SK-N-SH (cell line): ENCODE data around the gene FAM200A. TPM values are rescaled to one million over a fixed set of nuclear protein-coding genes. Genes with fewer than 3 reads are reported as not detected.

Experiments used
- CTCF ChIA-PET: fragments of 300-600, 350-600 bp; formaldehyde crosslinking; extraction: SDS; loops from one replicate; lab custom pipeline; 2021; lab: Yijun Ruan, JAX
- POLR2A ChIA-PET: fragments of 350-600 bp; sonication (Branson Sonifier 250); formaldehyde crosslinking; extraction: SDS; loops from one replicate; lab custom pipeline; 2020; ENCODE audit warnings: antibody characterized with exemption, inconsistent platforms; lab: Yijun Ruan, JAX
- DNase-seq: peaks from one replicate; pipeline ENCODE4 v3.0.0; 2012
- H2AFZ ChIP-seq: fragments of 200-600 bp; sonication (generic); 2 replicates; pipeline ENCODE4 v1.8.1; 2016; ENCODE audit warnings: antibody characterized with exemption, mild to moderate bottlenecking, low read depth
- H3F3A ChIP-seq: fragments of 200-600 bp; sonication (generic); replicated peaks from 2 replicates; pipeline ENCODE3; 2016; ENCODE audit warnings: antibody characterized with exemption, mild to moderate bottlenecking; ENCODE audit not compliant: insufficient read depth
- H3K27ac ChIP-seq, 2 experiments: fragments of 200-500 bp in 1 of 2; fragments of 200-600 bp in 1 of 2; sonication (Bioruptor generic) in 1 of 2; sonication (generic), shearing (Covaris generic) in 1 of 2; 2 replicates each; pipeline versions ENCODE4 v1.5.1 to v1.6.1; 2014 to 2016; ENCODE audit warnings: low read depth in 2 of 2, inconsistent platforms in 1 of 2, low read length in 1 of 2, mild to moderate bottlenecking in 1 of 2, mixed read lengths in 1 of 2
- H3K27me3 ChIP-seq: fragments of 200-600 bp; sonication (generic), shearing (Covaris generic); 2 replicates; pipeline ENCODE4 v1.6.1; 2016; ENCODE audit warnings: mixed run types; ENCODE audit not compliant: insufficient read depth
- H3K36me3 ChIP-seq, 2 experiments: fragments of 200-500 bp in 1 of 2; fragments of 200-600 bp in 1 of 2; sonication (Bioruptor generic) in 1 of 2; sonication (generic) in 1 of 2; replicated peaks in 1 of 2; 2 replicates each; pipeline versions ENCODE3 to v1.5.1; 2014 to 2016; ENCODE audit warnings: low read length in 1 of 2, mild to moderate bottlenecking in 1 of 2; ENCODE audit not compliant: insufficient read depth in 2 of 2, control insufficient read depth in 1 of 2
- H3K4me1 ChIP-seq, 2 experiments: fragments of 200-500 bp in 1 of 2; fragments of 200-600 bp in 1 of 2; sonication (Bioruptor generic) in 1 of 2; sonication (generic), shearing (Covaris generic) in 1 of 2; 2 replicates each; pipeline versions ENCODE4 v1.5.1 to v1.6.1; 2014 to 2016; ENCODE audit warnings: low read depth in 1 of 2, low read length in 1 of 2, mixed run types in 1 of 2; ENCODE audit not compliant: insufficient read depth in 2 of 2, control insufficient read depth in 1 of 2
- H3K4me2 ChIP-seq: fragments of 200-600 bp; sonication (generic), shearing (Covaris generic); 2 replicates; pipeline ENCODE4 v1.6.1; 2017; ENCODE audit warnings: mixed run types
- H3K4me3 ChIP-seq, 2 experiments: fragments of 200-500 bp in 1 of 2; fragments of 200-600 bp in 1 of 2; sonication (Bioruptor generic) in 1 of 2; sonication (generic), shearing (Covaris generic) in 1 of 2; 2 replicates each; pipeline versions ENCODE4 v1.5.1 to v1.8.1; 2014 to 2016; ENCODE audit warnings: low read depth in 2 of 2, inconsistent platforms in 1 of 2, low read length in 1 of 2, mild to moderate bottlenecking in 1 of 2, mixed read lengths in 1 of 2, moderate library complexity in 1 of 2
- H3K79me2 ChIP-seq: fragments of 200-600 bp; sonication (generic); 2 replicates; pipeline ENCODE4 v1.8.1; 2017; ENCODE audit warnings: mild to moderate bottlenecking; ENCODE audit not compliant: insufficient read depth
- H3K9ac ChIP-seq: fragments of 200-600 bp; sonication (generic); 2 replicates; pipeline ENCODE4 v1.6.1; 2017; ENCODE audit warnings: mixed run types
- H3K9me2 ChIP-seq: fragments of 200-600 bp; sonication (generic); 2 replicates; pipeline ENCODE4 v1.6.1; 2017; ENCODE audit warnings: mixed run types
- H3K9me3 ChIP-seq: fragments of 200-600 bp; sonication (generic); 2 replicates; pipeline ENCODE4 v1.6.1; 2017; ENCODE audit warnings: mixed run types, mild to moderate bottlenecking, moderate library complexity
- H4K20me1 ChIP-seq: fragments of 200-600 bp; sonication (generic); 2 replicates; pipeline ENCODE4 v1.6.1; 2017; ENCODE audit warnings: mild to moderate bottlenecking, mixed run types; ENCODE audit not compliant: insufficient read depth
- FOSL2 ChIP-seq: IDR thresholded peaks from 2 replicates; pipeline ENCODE4 v1.4.0; 2012; ENCODE audit warnings: low read depth, mild to moderate bottlenecking, moderate library complexity, borderline replicate concordance
- FOXJ3 ChIP-seq: sonication (generic); formaldehyde crosslinking; IDR thresholded peaks from 2 replicates; pipeline ENCODE4 v1.5.1; 2020; ENCODE audit warnings: mild to moderate bottlenecking, missing genetic modification reagents
- GABPA ChIP-seq: IDR thresholded peaks from 2 replicates; pipeline ENCODE4 v1.4.0; 2012; ENCODE audit warnings: low read depth, mild to moderate bottlenecking
- MEF2A ChIP-seq: IDR thresholded peaks from 2 replicates; pipeline ENCODE4 v1.4.0; 2012; ENCODE audit warnings: low read depth, borderline replicate concordance
- NRF1 ChIP-seq: IDR thresholded peaks from 2 replicates; pipeline ENCODE4 v1.6.1; 2012; ENCODE audit warnings: low read depth, mild to moderate bottlenecking, low read length
- RAD21 ChIP-seq: IDR thresholded peaks from 2 replicates; pipeline ENCODE4 v1.6.1; 2012; ENCODE audit warnings: mild to moderate bottlenecking, low read length
- RCOR1 ChIP-seq: fragments of 150-350 bp; IDR thresholded peaks from 2 replicates; pipeline ENCODE4 v1.6.1; 2017; ENCODE audit warnings: antibody characterized with exemption, low read length
- RFX5 ChIP-seq: IDR thresholded peaks from 2 replicates; pipeline ENCODE4 v1.6.1; 2012; ENCODE audit warnings: mild to moderate bottlenecking, improper control_type of control experiment, low read length
- SIN3A ChIP-seq: IDR thresholded peaks from 2 replicates; pipeline ENCODE4 v1.6.1; 2012; ENCODE audit warnings: low read depth, mild to moderate bottlenecking, low read length, moderate library complexity, borderline replicate concordance
- TAF1 ChIP-seq: IDR thresholded peaks from 2 replicates; pipeline ENCODE4 v1.6.1; 2012; ENCODE audit warnings: low read depth, mild to moderate bottlenecking, low read length, moderate library complexity, borderline replicate concordance
- TCF12 ChIP-seq: IDR thresholded peaks from 2 replicates; pipeline ENCODE4 v1.4.0; 2012
- TEAD4 ChIP-seq: IDR thresholded peaks from 2 replicates; pipeline ENCODE4 v1.4.0; 2012; ENCODE audit warnings: mild to moderate bottlenecking, borderline replicate concordance; ENCODE audit not compliant: insufficient read depth
- WGBS: methylation state at CpG from one replicate; pipeline ENCODE4 v1.1.6; 2017; ENCODE audit warnings: low lambda C conversion rate; 5-methylcytosine and 5-hydroxymethylcytosine counted together
- polyA plus RNA-seq, 3 experiments: library from polyadenylated mRNA; depleted of rRNA; stranded (reverse); fragments of >200 nt; gene quantifications; 2 replicates each; pipeline ENCODE4 v1.2.3, GENCODE V29; 2012
- TF ChIP-seq, protein P1 (sequence below): fragments of 200-600 bp; sonication (generic); IDR thresholded peaks from 2 replicates; pipeline ENCODE4 v1.6.1; 2017; ENCODE audit warnings: antibody characterized with exemption, mild to moderate bottlenecking, moderate library complexity
- TF ChIP-seq, protein P2 (sequence below): IDR thresholded peaks from 2 replicates; pipeline ENCODE4 v1.6.1; 2012; ENCODE audit warnings: mild to moderate bottlenecking, low read depth, low read length, moderate library complexity
- TF ChIP-seq, protein P3 (sequence below): IDR thresholded peaks from 2 replicates; pipeline ENCODE4; 2012
- TF ChIP-seq, protein P4 (sequence below): IDR thresholded peaks from 2 replicates; pipeline ENCODE4 v1.4.0; 2012; ENCODE audit warnings: low read depth, borderline replicate concordance

The FAM200A gene
- polyA plus RNA-seq, 1 of the 3 experiments (the other 2 are of a cell fraction) = 6.2 TPM

DNA sequence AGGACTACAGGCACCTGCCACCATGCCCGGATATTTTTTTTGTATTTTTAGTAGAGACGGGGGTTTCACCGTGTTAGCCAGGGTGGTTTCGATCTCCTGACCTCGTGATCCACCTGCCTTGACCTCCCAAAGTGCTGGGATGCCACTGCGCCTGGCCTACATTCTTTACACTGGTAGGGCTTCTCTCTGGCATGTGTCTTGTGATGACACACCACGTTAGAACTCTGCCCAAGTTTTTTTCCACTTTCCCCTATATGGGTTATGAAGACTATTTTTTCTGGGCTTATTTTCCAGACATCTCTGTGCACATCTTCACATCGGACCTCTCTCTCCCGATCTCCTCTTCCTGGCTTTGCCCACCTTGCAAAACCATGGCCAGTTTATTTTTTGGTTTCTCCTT lies 10.7 kb downstream of the FAM200A start:
- no peaks in the 10 kb centered on the region for H3K4me1 ChIP-seq
- H3F3A ChIP-seq = peaks cover 8% of the 10 kb centered on the region
- H3K27ac ChIP-seq = no peak overlapping the region
- H4K20me1 ChIP-seq = no peaks in the 10 kb centered on the region
- H3K27me3 ChIP-seq = no peaks in the 10 kb centered on the region
- no peak overlapping the region for H2AFZ ChIP-seq
- H3K79me2 ChIP-seq = no peaks in the 10 kb centered on the region
- no peak overlapping the region for H3K9ac ChIP-seq
- no peak for TF ChIP-seq RAD21
- TF ChIP-seq RFX5 = no peak
- TF ChIP-seq RCOR1 = no peak
- no peak for TF ChIP-seq TCF12
- TF ChIP-seq FOSL2 = no peak
- TF ChIP-seq, protein P1, sequence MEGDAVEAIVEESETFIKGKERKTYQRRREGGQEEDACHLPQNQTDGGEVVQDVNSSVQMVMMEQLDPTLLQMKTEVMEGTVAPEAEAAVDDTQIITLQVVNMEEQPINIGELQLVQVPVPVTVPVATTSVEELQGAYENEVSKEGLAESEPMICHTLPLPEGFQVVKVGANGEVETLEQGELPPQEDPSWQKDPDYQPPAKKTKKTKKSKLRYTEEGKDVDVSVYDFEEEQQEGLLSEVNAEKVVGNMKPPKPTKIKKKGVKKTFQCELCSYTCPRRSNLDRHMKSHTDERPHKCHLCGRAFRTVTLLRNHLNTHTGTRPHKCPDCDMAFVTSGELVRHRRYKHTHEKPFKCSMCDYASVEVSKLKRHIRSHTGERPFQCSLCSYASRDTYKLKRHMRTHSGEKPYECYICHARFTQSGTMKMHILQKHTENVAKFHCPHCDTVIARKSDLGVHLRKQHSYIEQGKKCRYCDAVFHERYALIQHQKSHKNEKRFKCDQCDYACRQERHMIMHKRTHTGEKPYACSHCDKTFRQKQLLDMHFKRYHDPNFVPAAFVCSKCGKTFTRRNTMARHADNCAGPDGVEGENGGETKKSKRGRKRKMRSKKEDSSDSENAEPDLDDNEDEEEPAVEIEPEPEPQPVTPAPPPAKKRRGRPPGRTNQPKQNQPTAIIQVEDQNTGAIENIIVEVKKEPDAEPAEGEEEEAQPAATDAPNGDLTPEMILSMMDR = no peak
- no peak for TF ChIP-seq TAF1
- H3K9me3 ChIP-seq = no peaks in the 10 kb centered on the region; the same call in 1 of the 2 replicates
- no peak overlapping the region for H3K4me3 ChIP-seq
- DNase-seq = no peak
- no peaks in the 10 kb centered on the region for H3K9me2 ChIP-seq
- ChIA-PET POLR2A (no interaction called here), CTCF (interaction anchor here (1.1 kb wide), 1 partner anchor 16 kb away, joined by 3 read pairs; no protein-coding TSS in a partner anchor)
- no peak overlapping the region for H3K4me2 ChIP-seq
- WGBS = 76% methylated on average over 9 of the region's 9 CpGs
- H3K36me3 ChIP-seq = peaks cover 0 to 28% of the 10 kb centered on the region in 2 experiments

DNA sequence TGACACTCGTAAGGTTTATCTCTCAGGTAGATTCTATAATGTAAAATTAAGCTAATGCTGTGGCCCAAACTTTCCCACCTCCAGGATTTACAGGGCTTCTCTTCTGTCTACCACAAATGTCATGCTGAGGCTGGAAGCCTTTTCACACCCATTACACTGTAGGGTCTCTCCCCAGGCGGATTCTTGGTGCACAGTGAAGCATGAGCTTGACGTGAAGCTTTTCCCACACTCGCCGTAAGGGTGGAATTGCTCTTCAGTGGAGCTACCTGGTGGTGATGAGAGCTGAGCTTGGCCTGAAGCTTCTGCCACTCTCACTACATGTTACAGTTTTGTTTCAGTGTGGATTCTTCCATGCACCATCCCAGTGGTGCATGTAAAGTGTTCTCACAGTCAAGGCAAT lies 11.4 kb downstream of the FAM200A start:
- Histone ChIP-seq H3K79me2 (no peaks in the 10 kb centered on the region), H2AFZ (no peak overlapping the region), H3K9me2 (no peaks in the 10 kb centered on the region), H3K9me3 (no peaks in the 10 kb centered on the region; the same call in 1 of the 2 replicates), H3K4me3 (no peak overlapping the region), H3K4me1 (no peaks in the 10 kb centered on the region), H3K27ac (no peak overlapping the region), H3K36me3 (peaks cover 0 to 23% of the 10 kb centered on the region in 2 experiments), H3K4me2 (no peak overlapping the region), H3F3A (peaks cover 8% of the 10 kb centered on the region), H4K20me1 (no peaks in the 10 kb centered on the region), H3K27me3 (no peaks in the 10 kb centered on the region), H3K9ac (no peak overlapping the region)
- 81% methylated on average over 5 of the region's 5 CpGs for WGBS
- TF ChIP-seq, protein P2, sequence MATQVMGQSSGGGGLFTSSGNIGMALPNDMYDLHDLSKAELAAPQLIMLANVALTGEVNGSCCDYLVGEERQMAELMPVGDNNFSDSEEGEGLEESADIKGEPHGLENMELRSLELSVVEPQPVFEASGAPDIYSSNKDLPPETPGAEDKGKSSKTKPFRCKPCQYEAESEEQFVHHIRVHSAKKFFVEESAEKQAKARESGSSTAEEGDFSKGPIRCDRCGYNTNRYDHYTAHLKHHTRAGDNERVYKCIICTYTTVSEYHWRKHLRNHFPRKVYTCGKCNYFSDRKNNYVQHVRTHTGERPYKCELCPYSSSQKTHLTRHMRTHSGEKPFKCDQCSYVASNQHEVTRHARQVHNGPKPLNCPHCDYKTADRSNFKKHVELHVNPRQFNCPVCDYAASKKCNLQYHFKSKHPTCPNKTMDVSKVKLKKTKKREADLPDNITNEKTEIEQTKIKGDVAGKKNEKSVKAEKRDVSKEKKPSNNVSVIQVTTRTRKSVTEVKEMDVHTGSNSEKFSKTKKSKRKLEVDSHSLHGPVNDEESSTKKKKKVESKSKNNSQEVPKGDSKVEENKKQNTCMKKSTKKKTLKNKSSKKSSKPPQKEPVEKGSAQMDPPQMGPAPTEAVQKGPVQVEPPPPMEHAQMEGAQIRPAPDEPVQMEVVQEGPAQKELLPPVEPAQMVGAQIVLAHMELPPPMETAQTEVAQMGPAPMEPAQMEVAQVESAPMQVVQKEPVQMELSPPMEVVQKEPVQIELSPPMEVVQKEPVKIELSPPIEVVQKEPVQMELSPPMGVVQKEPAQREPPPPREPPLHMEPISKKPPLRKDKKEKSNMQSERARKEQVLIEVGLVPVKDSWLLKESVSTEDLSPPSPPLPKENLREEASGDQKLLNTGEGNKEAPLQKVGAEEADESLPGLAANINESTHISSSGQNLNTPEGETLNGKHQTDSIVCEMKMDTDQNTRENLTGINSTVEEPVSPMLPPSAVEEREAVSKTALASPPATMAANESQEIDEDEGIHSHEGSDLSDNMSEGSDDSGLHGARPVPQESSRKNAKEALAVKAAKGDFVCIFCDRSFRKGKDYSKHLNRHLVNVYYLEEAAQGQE = no peak
- TF ChIP-seq RCOR1 (no peak), RAD21 (no peak), MEF2A (no peak), TEAD4 (no peak), NRF1 (no peak), TAF1 (no peak), SIN3A (no peak), GABPA (no peak), FOXJ3 (CRISPR knock-in tag) (no peak)
- TF ChIP-seq, protein P3, sequence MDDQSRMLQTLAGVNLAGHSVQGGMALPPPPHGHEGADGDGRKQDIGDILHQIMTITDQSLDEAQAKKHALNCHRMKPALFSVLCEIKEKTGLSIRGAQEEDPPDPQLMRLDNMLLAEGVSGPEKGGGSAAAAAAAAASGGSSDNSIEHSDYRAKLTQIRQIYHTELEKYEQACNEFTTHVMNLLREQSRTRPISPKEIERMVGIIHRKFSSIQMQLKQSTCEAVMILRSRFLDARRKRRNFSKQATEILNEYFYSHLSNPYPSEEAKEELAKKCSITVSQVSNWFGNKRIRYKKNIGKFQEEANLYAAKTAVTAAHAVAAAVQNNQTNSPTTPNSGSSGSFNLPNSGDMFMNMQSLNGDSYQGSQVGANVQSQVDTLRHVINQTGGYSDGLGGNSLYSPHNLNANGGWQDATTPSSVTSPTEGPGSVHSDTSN = no peak
- TF ChIP-seq, protein P4, sequence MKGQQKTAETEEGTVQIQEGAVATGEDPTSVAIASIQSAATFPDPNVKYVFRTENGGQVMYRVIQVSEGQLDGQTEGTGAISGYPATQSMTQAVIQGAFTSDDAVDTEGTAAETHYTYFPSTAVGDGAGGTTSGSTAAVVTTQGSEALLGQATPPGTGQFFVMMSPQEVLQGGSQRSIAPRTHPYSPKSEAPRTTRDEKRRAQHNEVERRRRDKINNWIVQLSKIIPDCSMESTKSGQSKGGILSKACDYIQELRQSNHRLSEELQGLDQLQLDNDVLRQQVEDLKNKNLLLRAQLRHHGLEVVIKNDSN = no peak
- ChIA-PET POLR2A (no interaction called here), CTCF (no interaction called here)
- no peak for DNase-seq
